GM23338 (cell line): ENCODE data around the gene PTH1R. TPM values are rescaled to one million over a fixed set of nuclear protein-coding genes. Genes with fewer than 3 reads are reported as not detected.

ENCODE experiments used
- ATAC-seq: fragments of 200-7000 bp; cut with Tn5 transposase; 3 replicates; pipeline ENCODE4 v1.9.1; 2020
- DNase-seq: peaks from one replicate; pipeline ENCODE4 v3.0.0-alpha.2; 2015; ENCODE audit warnings: low spot score
- H2AFZ ChIP-seq: fragments of 200-600 bp; sonication (generic); 2 replicates; pipeline ENCODE4 v1.8.0; 2016; ENCODE audit warnings: antibody characterized with exemption, mild to moderate bottlenecking, moderate library complexity
- H3F3A ChIP-seq: fragments of 200-600 bp; sonication (generic); replicated peaks from 2 replicates; pipeline ENCODE4 v1.8.0; 2017; ENCODE audit warnings: antibody characterized with exemption, mixed run types, low read depth
- H3K27ac ChIP-seq: fragments of 200-600 bp; sonication (generic); 2 replicates; pipeline ENCODE4 v1.6.1; 2016; ENCODE audit warnings: low read depth
- H3K27me3 ChIP-seq: fragments of 200-600 bp; sonication (generic); 2 replicates; pipeline ENCODE4 v1.8.0; 2016; ENCODE audit warnings: mild to moderate bottlenecking, mixed run types, moderate library complexity; ENCODE audit not compliant: insufficient read depth
- H3K36me3 ChIP-seq: fragments of 200-600 bp; sonication (generic); 2 replicates; pipeline ENCODE4 v1.8.0; 2016; ENCODE audit warnings: mild to moderate bottlenecking; ENCODE audit not compliant: insufficient read depth
- H3K4me1 ChIP-seq: fragments of 200-600 bp; sonication (generic); 2 replicates; pipeline ENCODE4 v1.8.0; 2016; ENCODE audit warnings: mild to moderate bottlenecking, moderate library complexity; ENCODE audit not compliant: insufficient read depth
- H3K4me2 ChIP-seq: fragments of 200-600 bp; sonication (generic); 2 replicates; pipeline ENCODE4 v1.7.1; 2017; ENCODE audit warnings: mixed run types
- H3K4me3 ChIP-seq: fragments of 200-600 bp; sonication (generic); 2 replicates; pipeline ENCODE4 v1.6.1; 2016; ENCODE audit warnings: mixed run types
- H3K79me2 ChIP-seq: fragments of 200-600 bp; sonication (generic); replicated peaks from 2 replicates; pipeline ENCODE4 v1.8.0; 2017; ENCODE audit warnings: mild to moderate bottlenecking; ENCODE audit not compliant: insufficient read depth
- H3K9me2 ChIP-seq: fragments of 200-600 bp; sonication (generic); 2 replicates; pipeline ENCODE4 v1.8.0; 2017; ENCODE audit not compliant: insufficient read depth
- H4K20me1 ChIP-seq: fragments of 200-600 bp; sonication (generic); replicated peaks from 2 replicates; pipeline ENCODE4 v1.8.0; 2017; ENCODE audit warnings: mild to moderate bottlenecking; ENCODE audit not compliant: insufficient read depth
- H3K27ac Mint-ChIP-seq: 2 replicates; pipeline ENCODE4 v1.8.0; 2020; ENCODE audit warnings: inconsistent platforms, mild to moderate bottlenecking, moderate library complexity, mixed read lengths
- H3K27me3 Mint-ChIP-seq: 3 replicates; pipeline ENCODE4 v1.8.0; 2022; ENCODE audit warnings: low read depth, mild to moderate bottlenecking, moderate library complexity, mixed read lengths, inconsistent platforms; ENCODE audit not compliant: insufficient read depth, poor library complexity
- H3K36me3 Mint-ChIP-seq: 3 replicates; pipeline ENCODE4 v1.8.0; 2021; ENCODE audit warnings: low read depth, mild to moderate bottlenecking, inconsistent platforms, moderate library complexity, mixed read lengths
- H3K4me1 Mint-ChIP-seq: 3 replicates; pipeline ENCODE4 v1.8.0; 2020; ENCODE audit warnings: mild to moderate bottlenecking, inconsistent platforms, mixed read lengths
- H3K4me3 Mint-ChIP-seq: 3 replicates; pipeline ENCODE4 v1.8.0; 2021; ENCODE audit warnings: moderate library complexity, mild to moderate bottlenecking, inconsistent platforms, mixed read lengths
- H3K9me3 Mint-ChIP-seq: 3 replicates; pipeline ENCODE4 v1.8.0; 2020; ENCODE audit warnings: moderate library complexity, mild to moderate bottlenecking, inconsistent platforms, mixed read lengths
- CTCF ChIP-seq, 2 experiments: fragments of 200-600 bp in 1 of 2; sonication (generic) in 1 of 2; conservative IDR thresholded peaks; 2 replicates each; pipeline versions ENCODE4 v1.5.1 to v1.6.1; 2016 to 2017; ENCODE audit warnings: antibody characterized with exemption in 2 of 2, low read depth in 2 of 2, mild to moderate bottlenecking in 2 of 2, moderate library complexity in 1 of 2
- EZH2 ChIP-seq: fragments of 200-600 bp; sonication (generic); IDR thresholded peaks from one replicate; pipeline ENCODE4 v1.8.0; 2017; ENCODE audit warnings: antibody characterized with exemption, mild to moderate bottlenecking, low read depth; ENCODE audit not compliant: unreplicated experiment
- EZH2phosphoT487 ChIP-seq: fragments of 200-600 bp; sonication (generic); IDR thresholded peaks from one replicate; pipeline ENCODE4 v1.8.1; 2018; ENCODE audit warnings: antibody characterized with exemption; ENCODE audit not compliant: unreplicated experiment
- JUNB ChIP-seq: IDR thresholded peaks from one replicate; pipeline ENCODE4 v1.6.1; 2016; ENCODE audit warnings: antibody characterized with exemption; ENCODE audit not compliant: unreplicated experiment
- POLR2AphosphoS5 ChIP-seq: IDR thresholded peaks from 2 replicates; pipeline ENCODE4 v1.6.1; 2016; ENCODE audit warnings: antibody characterized with exemption, low read depth
- REST ChIP-seq: IDR thresholded peaks from one replicate; pipeline ENCODE4 v1.6.1; 2018; ENCODE audit warnings: antibody characterized with exemption; ENCODE audit not compliant: unreplicated experiment
- STAT1 ChIP-seq: IDR thresholded peaks from one replicate; pipeline ENCODE4 v1.6.1; 2016; ENCODE audit warnings: antibody characterized with exemption; ENCODE audit not compliant: unreplicated experiment
- ZNF114 ChIP-seq: fragments of 250-450 bp; sonication (Bioruptor Pico); IDR thresholded peaks from 2 replicates; pipeline ENCODE4 v1.5.0; 2020; ENCODE audit warnings: mild to moderate bottlenecking, moderate library complexity
- ZNF331 ChIP-seq: fragments of 250-450 bp; sonication (Bioruptor Pico); IDR thresholded peaks from 2 replicates; pipeline ENCODE4 v1.5.0; 2020; ENCODE audit warnings: low read depth, mild to moderate bottlenecking, moderate library complexity
- polyA plus RNA-seq: library from polyadenylated mRNA; unstranded; fragments of >200 nt; fragmentation: Nextera tagmentation; extraction: Ambion mirVana; gene quantifications from 2 replicates; pipeline ENCODE4 v1.2.1, GENCODE V29; 2016
- total RNA-seq: library from RNA; depleted of rRNA; stranded (reverse); fragments of >200 nt; shearing (Covaris generic); gene quantifications from 2 replicates; pipeline ENCODE4 v1.2.3, GENCODE V29; 2014
- TF ChIP-seq, protein P1 (sequence below): IDR thresholded peaks from 2 replicates; pipeline ENCODE4 v1.6.1; 2016; ENCODE audit warnings: antibody characterized with exemption

Gene PTH1R
- total and polyA plus RNA-seq, 2 experiments from 2014 or later: 1.3 to 1.9 TPM

DNA sequence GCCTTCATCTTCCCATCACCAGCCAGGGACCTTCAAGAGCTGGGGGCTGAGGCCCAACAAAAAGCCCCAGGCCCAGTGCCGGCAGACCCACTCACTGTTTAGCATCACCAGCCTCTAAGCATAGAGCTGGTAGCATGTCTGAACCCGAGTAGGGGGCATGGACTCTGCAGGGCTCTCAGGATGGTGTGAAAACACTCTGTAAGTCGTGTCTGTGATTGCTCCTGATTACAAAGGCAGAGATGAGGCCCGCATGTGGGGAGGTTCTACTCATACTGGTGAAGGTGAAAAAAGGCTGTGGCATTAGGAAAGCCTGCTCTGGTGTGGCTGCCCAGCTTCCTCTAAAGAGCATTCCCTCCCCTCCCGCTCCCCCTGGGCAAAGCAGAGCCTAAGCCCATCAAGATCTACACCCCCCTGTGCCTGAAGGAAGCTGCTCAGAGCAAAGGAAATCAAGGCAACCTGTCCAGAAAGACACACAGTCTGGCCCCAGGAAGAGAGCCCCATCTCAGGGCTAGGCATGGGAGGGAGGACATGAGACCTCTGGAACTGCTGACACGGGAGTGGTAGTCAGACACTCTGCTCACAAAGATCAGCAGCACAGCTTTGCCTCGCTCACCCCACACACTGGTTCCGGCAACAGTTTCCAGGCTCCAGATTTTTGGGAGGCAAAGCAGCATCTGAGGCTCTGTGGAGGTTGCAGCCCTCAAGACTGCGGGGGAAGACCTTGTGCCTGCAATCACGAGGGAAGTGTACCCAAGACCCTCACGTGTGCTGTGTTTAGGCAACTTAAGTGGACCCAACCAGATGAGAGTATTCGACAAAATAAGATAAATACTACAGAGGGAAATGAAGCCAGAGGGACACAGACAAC is 62.3 kb downstream of the PTH1R start:
- Histone ChIP-seq H2AFZ (no peak overlapping the region), H3K36me3 (no peaks in the 10 kb centered on the region; the same call in 1 of the 2 replicates), H3K4me3 (no peak overlapping the region), H3K4me2 (no peak overlapping the region), H3K27ac (no peak overlapping the region), H4K20me1 (peaks cover 46% of the 10 kb centered on the region), H3K79me2 (peaks cover 65% of the 10 kb centered on the region), H3K27me3 (no peaks in the 10 kb centered on the region), H3K9me2 (no peaks in the 10 kb centered on the region), H3K4me1 (peaks cover 33% of the 10 kb centered on the region), H3F3A (0 out of 2 replicates have a peak, but pooled peaks cover 7% of the 10 kb centered on the region)
- Mint-ChIP-seq H3K4me1 (peaks cover 52% of the 10 kb centered on the region), H3K27ac (peak overlapping the region; percentile 42; the same call in 1 of the 2 replicates), H3K9me3 (no peaks in the 10 kb centered on the region), H3K36me3 (peaks cover 30% of the 10 kb centered on the region), H3K4me3 (no peak overlapping the region), H3K27me3 (peaks cover 7% of the 10 kb centered on the region)
- TF ChIP-seq EZH2: no peak
- TF ChIP-seq POLR2AphosphoS5: no peak
- TF ChIP-seq STAT1: no peak
- no peak for ATAC-seq
- no peak for DNase-seq

GRCh38 chr3:46942076-46942475 is 64.6 kb downstream of the PTH1R start:
- Histone ChIP-seq H4K20me1 (peaks cover 45% of the 10 kb centered on the region), H3K79me2 (peaks cover 75% of the 10 kb centered on the region)
- no peak overlapping the region for H3K27ac Mint-ChIP-seq

DNA sequence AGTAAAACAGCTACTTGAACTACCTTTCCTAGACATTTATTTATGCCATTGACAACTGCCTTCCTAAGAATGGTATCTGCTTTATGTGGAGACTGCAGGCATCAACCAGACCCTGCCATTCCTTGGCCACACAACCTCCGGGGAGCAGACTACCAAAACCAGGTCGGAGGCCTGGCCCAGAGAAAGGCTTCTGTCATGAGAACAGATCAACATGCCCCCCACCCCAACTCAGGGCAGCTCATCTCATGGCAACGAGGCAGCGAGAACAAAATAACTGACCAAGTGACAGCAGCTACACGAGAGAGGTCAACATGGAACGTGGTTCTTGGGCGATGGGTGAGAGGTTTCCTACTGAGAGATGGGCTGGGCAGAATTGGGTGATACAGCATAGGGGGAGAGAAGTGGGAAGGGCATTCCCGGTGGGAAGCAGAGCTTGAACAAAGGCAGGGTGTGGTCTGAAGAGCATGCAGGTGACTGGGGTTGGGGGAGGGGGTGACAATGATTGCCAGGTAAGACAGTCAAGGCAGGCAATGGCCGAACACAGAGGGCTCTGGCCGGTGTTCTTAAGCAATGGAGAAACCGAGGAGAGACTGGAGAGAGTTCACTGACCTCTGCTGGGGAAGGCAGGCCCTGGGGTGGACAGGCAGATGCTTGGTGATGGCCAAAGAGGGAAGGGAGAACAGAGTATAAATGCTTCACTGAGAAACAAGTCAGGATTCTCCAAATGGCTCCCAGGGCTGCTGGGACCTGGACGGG is 65.1 kb downstream of the PTH1R start:
- Histone ChIP-seq H3K4me3 (no peak overlapping the region), H3K4me1 (peaks cover 31% of the 10 kb centered on the region), H3F3A (no peaks in the 10 kb centered on the region), H2AFZ (no peak overlapping the region), H3K79me2 (peaks cover 81% of the 10 kb centered on the region), H4K20me1 (peaks cover 41% of the 10 kb centered on the region), H3K36me3 (no peaks in the 10 kb centered on the region), H3K27ac (0 out of 2 replicates have a peak overlapping the region, but pooled peaks have one; percentile 55), H3K9me2 (no peaks in the 10 kb centered on the region), H3K27me3 (no peaks in the 10 kb centered on the region), H3K4me2 (no peak overlapping the region)
- DNase-seq (no peak), ATAC-seq (peak; percentile 28)
- Mint-ChIP-seq H3K27me3 (peaks cover 8% of the 10 kb centered on the region), H3K4me1 (peaks cover 52% of the 10 kb centered on the region), H3K4me3 (no peak overlapping the region), H3K27ac (peak overlapping the region; percentile 25; the same call in 1 of the 2 replicates), H3K9me3 (no peaks in the 10 kb centered on the region), H3K36me3 (peaks cover 37% of the 10 kb centered on the region)
- TF ChIP-seq REST (no peak), POLR2AphosphoS5 (no peak), CTCF (conservative IDR thresholded peaks at IDR 0.05; ENCODE audit: low read depth in 2 of 2) (no peak), ZNF331 (CRISPR knock-in tag) (no peak), ZNF114 (CRISPR knock-in tag) (no peak), EZH2phosphoT487 (no peak)
- TF ChIP-seq, protein P1, sequence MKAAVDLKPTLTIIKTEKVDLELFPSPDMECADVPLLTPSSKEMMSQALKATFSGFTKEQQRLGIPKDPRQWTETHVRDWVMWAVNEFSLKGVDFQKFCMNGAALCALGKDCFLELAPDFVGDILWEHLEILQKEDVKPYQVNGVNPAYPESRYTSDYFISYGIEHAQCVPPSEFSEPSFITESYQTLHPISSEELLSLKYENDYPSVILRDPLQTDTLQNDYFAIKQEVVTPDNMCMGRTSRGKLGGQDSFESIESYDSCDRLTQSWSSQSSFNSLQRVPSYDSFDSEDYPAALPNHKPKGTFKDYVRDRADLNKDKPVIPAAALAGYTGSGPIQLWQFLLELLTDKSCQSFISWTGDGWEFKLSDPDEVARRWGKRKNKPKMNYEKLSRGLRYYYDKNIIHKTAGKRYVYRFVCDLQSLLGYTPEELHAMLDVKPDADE: no peak

More at GRCh38 chr3:46942076-46942475, 64.6 kb downstream of the PTH1R start:
- peaks cover 38% of the 10 kb centered on the region for H3K36me3 Mint-ChIP-seq
- no peak overlapping the region for H3K27ac ChIP-seq
- no peak overlapping the region for H2AFZ ChIP-seq
- no peaks in the 10 kb centered on the region for H3K27me3 ChIP-seq
- H3F3A ChIP-seq: no peaks in the 10 kb centered on the region
- H3K9me2 ChIP-seq: no peaks in the 10 kb centered on the region
- no peak for TF ChIP-seq ZNF114 (CRISPR knock-in tag)
- no peak for TF ChIP-seq JUNB
- no peak overlapping the region for H3K4me2 ChIP-seq
- no peak overlapping the region for H3K4me3 ChIP-seq
- H3K9me3 Mint-ChIP-seq: no peaks in the 10 kb centered on the region
- H3K36me3 ChIP-seq: no peaks in the 10 kb centered on the region
- DNase-seq: no peak
- H3K4me3 Mint-ChIP-seq: no peak overlapping the region
- peaks cover 53% of the 10 kb centered on the region for H3K4me1 Mint-ChIP-seq
- H3K27me3 Mint-ChIP-seq: peaks cover 7% of the 10 kb centered on the region
- H3K4me1 ChIP-seq: peaks cover 31% of the 10 kb centered on the region
- no peak for ATAC-seq
